IMR-90 (cell line): ENCODE results near the gene SURF4. TPM values are rescaled to one million over a fixed set of nuclear protein-coding genes. Genes with fewer than 3 reads are reported as not detected.

Experiments used
- ATAC-seq: fragments of 200-7000 bp; cut with Tn5 transposase; 2 replicates; pipeline ENCODE4 v1.9.1; 2020; ENCODE audit warnings: low read depth, mild to moderate bottlenecking, moderate library complexity
- BruUV-seq: library from RNA; stranded (reverse); fragments of 400-500 nt; replicated peaks from 2 replicates; lab custom pipeline; 2021; lab: Mats Ljungman, UMichigan
- CTCF ChIA-PET: fragments of 300-600 bp; formaldehyde crosslinking; extraction: SDS; loops from one replicate; lab custom pipeline; 2021; ENCODE audit warnings: antibody characterized with exemption; lab: Yijun Ruan, JAX
- POLR2A ChIA-PET: fragments of 300-600 bp; sonication (Branson Sonifier 250); formaldehyde crosslinking; loops from one replicate; lab custom pipeline; 2022; ENCODE audit warnings: antibody characterized with exemption; ENCODE audit not compliant: unreplicated experiment; lab: Charles Lee
- DNase-seq: peaks from one replicate; pipeline ENCODE4 v3.0.0; 2013
- H2AFZ ChIP-seq: replicated peaks from 2 replicates; pipeline ENCODE3; 2013; ENCODE audit warnings: low read length, mild to moderate bottlenecking; ENCODE audit not compliant: poor library complexity
- H2AK5ac ChIP-seq: 2 replicates; pipeline ENCODE4 v1.6.1; 2013; ENCODE audit warnings: low read depth, low read length, inconsistent platforms
- H2AK9ac ChIP-seq: replicated peaks from 2 replicates; pipeline ENCODE3; 2013; ENCODE audit warnings: mild to moderate bottlenecking, low read depth, low read length, moderate library complexity; ENCODE audit not compliant: poor library complexity
- H2BK120ac ChIP-seq: 2 replicates; pipeline ENCODE4 v1.6.1; 2013; ENCODE audit warnings: low read depth, low read length, inconsistent platforms
- H2BK15ac ChIP-seq: 3 replicates; pipeline ENCODE4 v1.6.1; 2013; ENCODE audit warnings: low read depth, low read length, inconsistent platforms
- H2BK20ac ChIP-seq: 2 replicates; pipeline ENCODE4 v1.6.1; 2013; ENCODE audit warnings: low read depth, mild to moderate bottlenecking, inconsistent platforms, low read length, moderate library complexity
- H2BK5ac ChIP-seq: 2 replicates; pipeline ENCODE4 v1.6.1; 2013; ENCODE audit warnings: mild to moderate bottlenecking, low read depth, low read length, inconsistent platforms; ENCODE audit not compliant: poor library complexity, severe bottlenecking
- H3K14ac ChIP-seq: replicated peaks from 2 replicates; pipeline ENCODE4 v1.6.1; 2013; ENCODE audit warnings: low read depth, low read length, inconsistent platforms
- H3K18ac ChIP-seq: 2 replicates; pipeline ENCODE4 v1.6.1; 2013; ENCODE audit warnings: low read depth, low read length, control low read depth
- H3K23ac ChIP-seq: 2 replicates; pipeline ENCODE4 v1.6.1; 2013; ENCODE audit warnings: low read depth, low read length, inconsistent platforms
- H3K27ac ChIP-seq: 2 replicates; pipeline ENCODE4 v1.5.1; 2013; ENCODE audit warnings: mild to moderate bottlenecking, control low read depth, low read length; ENCODE audit not compliant: insufficient read depth
- H3K27me3 ChIP-seq: 2 replicates; pipeline ENCODE4 v1.6.1; 2013; ENCODE audit warnings: low read length; ENCODE audit not compliant: control insufficient read depth, insufficient read depth
- H3K36me3 ChIP-seq: 2 replicates; pipeline ENCODE4 v1.6.1; 2013; ENCODE audit warnings: low read length, mixed read lengths; ENCODE audit not compliant: control insufficient read depth, insufficient read depth
- H3K4ac ChIP-seq: 2 replicates; pipeline ENCODE4 v1.6.1; 2013; ENCODE audit warnings: low read depth, low read length, inconsistent platforms
- H3K4me1 ChIP-seq: 2 replicates; pipeline ENCODE4 v1.6.1; 2013; ENCODE audit warnings: low read length, mixed read lengths; ENCODE audit not compliant: control insufficient read depth, insufficient read depth
- H3K4me2 ChIP-seq: 2 replicates; pipeline ENCODE4 v1.6.1; 2013; ENCODE audit warnings: low read depth, mild to moderate bottlenecking, control low read depth, low read length, moderate library complexity
- H3K4me3 ChIP-seq: 2 replicates; pipeline ENCODE4 v1.5.1; 2013; ENCODE audit warnings: low read depth, mild to moderate bottlenecking, control low read depth, low read length, moderate library complexity; ENCODE audit not compliant: insufficient read depth
- H3K56ac ChIP-seq: 2 replicates; pipeline ENCODE4 v1.6.1; 2013; ENCODE audit warnings: low read length, inconsistent platforms; ENCODE audit not compliant: insufficient read depth; ENCODE audit errors: extremely low read depth
- H3K79me1 ChIP-seq, 2 experiments: 2 replicates each; pipeline ENCODE4 v1.6.1; 2013; ENCODE audit warnings: low read length in 2 of 2, inconsistent platforms in 1 of 2, low read depth in 1 of 2
- H3K9ac ChIP-seq: 2 replicates; pipeline ENCODE4 v1.6.1; 2013; ENCODE audit warnings: low read depth, low read length, control low read depth
- H3K9me1 ChIP-seq: 2 replicates; pipeline ENCODE4 v1.6.1; 2013; ENCODE audit warnings: low read length, inconsistent platforms; ENCODE audit not compliant: insufficient read depth
- H3K9me3 ChIP-seq: 2 replicates; pipeline ENCODE4 v1.6.1; 2013; ENCODE audit warnings: low read length; ENCODE audit not compliant: control insufficient read depth, insufficient read depth
- H4K20me1 ChIP-seq: 2 replicates; pipeline ENCODE4 v1.6.1; 2013; ENCODE audit warnings: low read length, inconsistent platforms; ENCODE audit not compliant: insufficient read depth
- H4K5ac ChIP-seq: 2 replicates; pipeline ENCODE4 v1.6.1; 2013; ENCODE audit warnings: mild to moderate bottlenecking, low read depth, low read length, control low read depth
- H4K8ac ChIP-seq, 2 experiments: 2 replicates each; pipeline ENCODE4 v1.6.1; 2013; ENCODE audit warnings: low read depth in 2 of 2, low read length in 2 of 2, control low read depth in 1 of 2, inconsistent platforms in 1 of 2
- H4K91ac ChIP-seq: 2 replicates; pipeline ENCODE4 v1.6.1; 2013; ENCODE audit warnings: low read depth, low read length, inconsistent platforms; ENCODE audit not compliant: insufficient read depth
- BHLHE40 ChIP-seq: fragments of 150-350 bp; IDR thresholded peaks from 2 replicates; pipeline ENCODE4 v1.6.1; 2016; ENCODE audit warnings: mild to moderate bottlenecking, low read depth, low read length
- CEBPB ChIP-seq: IDR thresholded peaks from 2 replicates; pipeline ENCODE4 v1.6.1; 2012; ENCODE audit warnings: low read depth, low read length, improper control_type of control experiment
- CHD1 ChIP-seq: IDR thresholded peaks from 2 replicates; pipeline ENCODE4 v1.6.1; 2012; ENCODE audit warnings: low read depth, low read length, improper control_type of control experiment
- CTCF ChIP-seq: conservative IDR thresholded peaks from 2 replicates; pipeline ENCODE4 v1.5.1; 2012; ENCODE audit warnings: mild to moderate bottlenecking, low read depth, low read length, improper control_type of control experiment
- FOS ChIP-seq: fragments of 150-350 bp; IDR thresholded peaks from 2 replicates; pipeline ENCODE4 v1.6.1; 2016; ENCODE audit warnings: low read depth, low read length
- MAFK ChIP-seq: IDR thresholded peaks from 2 replicates; pipeline ENCODE4 v1.6.1; 2012; ENCODE audit warnings: low read depth, low read length, improper control_type of control experiment
- MAZ ChIP-seq: IDR thresholded peaks from 2 replicates; pipeline ENCODE4 v1.6.1; 2012; ENCODE audit warnings: low read depth, mild to moderate bottlenecking, low read length, improper control_type of control experiment, moderate library complexity, borderline replicate concordance
- MXI1 ChIP-seq: IDR thresholded peaks from 2 replicates; pipeline ENCODE4 v1.6.1; 2012; ENCODE audit warnings: low read depth, mild to moderate bottlenecking, low read length, moderate library complexity, borderline replicate concordance
- NFE2L2 ChIP-seq: fragments of 150-350 bp; IDR thresholded peaks from 2 replicates; pipeline ENCODE4 v1.6.1; 2016; ENCODE audit warnings: low read depth, mild to moderate bottlenecking, low read length
- POLR2A ChIP-seq: IDR thresholded peaks from 2 replicates; pipeline ENCODE4 v1.6.1; 2012; ENCODE audit warnings: mild to moderate bottlenecking, low read depth, low read length
- RAD21 ChIP-seq: IDR thresholded peaks from 2 replicates; pipeline ENCODE4 v1.6.1; 2012; ENCODE audit warnings: low read length, improper control_type of control experiment
- RCOR1 ChIP-seq: IDR thresholded peaks from 2 replicates; pipeline ENCODE4 v1.6.1; 2012; ENCODE audit warnings: mild to moderate bottlenecking, low read length, improper control_type of control experiment; ENCODE audit not compliant: insufficient replicate concordance
- RFX5 ChIP-seq: IDR thresholded peaks from 2 replicates; pipeline ENCODE4 v1.8.0; 2012; ENCODE audit warnings: low read depth, mild to moderate bottlenecking, low read length, moderate library complexity
- SMC3 ChIP-seq: fragments of 150-350 bp; IDR thresholded peaks from 2 replicates; pipeline ENCODE4 v1.6.1; 2016; ENCODE audit warnings: low read depth, mild to moderate bottlenecking, antibody characterized with exemption, low read length, moderate library complexity
- USF2 ChIP-seq: fragments of 150-350 bp; IDR thresholded peaks from 2 replicates; pipeline ENCODE4 v1.6.1; 2017; ENCODE audit warnings: mild to moderate bottlenecking, antibody characterized with exemption, low read length, low read depth
- WGBS, 2 experiments: methylation state at CpG; one replicate each; pipeline versions ENCODE4 v1.1.5 to v1.1.7; 2013; ENCODE audit warnings: missing lambda C conversion rate in 2 of 2; ENCODE audit not compliant: insufficient read length in 1 of 2; ENCODE audit errors: extremely low coverage in 2 of 2; 5-methylcytosine and 5-hydroxymethylcytosine counted together
- dilution Hi-C: fragments of 300-500 bp; cut with HindIII; formaldehyde crosslinking; loops from one replicate; pipeline ENCODE4 v1.14.3; 2018; ENCODE audit warnings: low sequenced_read_pairs; ENCODE audit not compliant: unreplicated experiment
- in situ Hi-C: fragments of 300-500 bp; cut with MboI; formaldehyde crosslinking; loops from 3 replicates; pipeline ENCODE4 v1.14.3; 2019; ENCODE audit warnings: low sequenced_read_pairs, inconsistent platforms, mixed read lengths
- intact Hi-C: fragments of 100-400 bp; cut with micrococcal nuclease; formaldehyde crosslinking; loops from 2 replicates; pipeline ENCODE4 v1.10.0; 2022
- polyA plus RNA-seq, 3 experiments: library from polyadenylated mRNA; depleted of rRNA; stranded (reverse); fragments of >200 nt; gene quantifications; 2 replicates each; pipeline ENCODE4 v1.2.3, GENCODE V29; 2012; ENCODE audit warnings: low replicate concordance in 1 of 3
- total RNA-seq: library from RNA; depleted of rRNA; stranded (reverse); fragments of >200 nt; gene quantifications from 2 replicates; pipeline ENCODE4 v1.2.3, GENCODE V29; 2012
- TF ChIP-seq, protein P1 (sequence below): fragments of 150-350 bp; IDR thresholded peaks from 2 replicates; pipeline ENCODE4 v1.6.1; 2016; ENCODE audit warnings: low read depth, mild to moderate bottlenecking, low read length, moderate library complexity, borderline replicate concordance

The SURF4 gene
- total and polyA plus RNA-seq, 2 of the 4 experiments (the other 2 are of a cell fraction) = 307 to 532 TPM

GRCh38 chr9:133386338-133386737, 10.5 kb upstream of the SURF4 start:
- DNase-seq (no peak), ATAC-seq (no peak)
- Histone ChIP-seq H3K4me3 (no peak overlapping the region), H2BK15ac (no peak overlapping the region), H4K20me1 (no peaks in the 10 kb centered on the region; the same call in 1 of the 2 replicates), H2BK120ac (no peak overlapping the region), H2BK20ac (no peak overlapping the region), H4K5ac (no peak overlapping the region), H3K56ac (no peak overlapping the region), H4K8ac (no peak overlapping the region), H3K27me3 (peaks cover 5% of the 10 kb centered on the region; the same call in 1 of the 2 replicates), H3K18ac (no peak overlapping the region), H2AK9ac (no peak overlapping the region), H3K9me3 (no peaks in the 10 kb centered on the region), H3K4me2 (no peak overlapping the region), H3K4me1 (no peaks in the 10 kb centered on the region), H2AK5ac (no peak overlapping the region), H3K79me1 (no peaks in the 10 kb centered on the region), H3K36me3 (no peaks in the 10 kb centered on the region), H3K9me1 (no peaks in the 10 kb centered on the region), H4K91ac (no peak overlapping the region), H3K23ac (no peak overlapping the region), H3K27ac (no peak overlapping the region), H3K14ac (no peak overlapping the region), H3K4ac (no peak overlapping the region), H3K9ac (no peak overlapping the region), H2AFZ (no peak overlapping the region), H2BK5ac (no peak overlapping the region)
- CTCF ChIA-PET = no interaction called here
- dilution Hi-C loops = no loop called here
- intact Hi-C loops = no loop called here
- no TSS peak for BruUV-seq
- 62% methylated on average over 4 of the region's 13 CpGs; no CpG with 5 or more reads in 1 of the 2 experiments for WGBS, 2 experiments
- in situ Hi-C loops = no loop called here
- TF ChIP-seq CEBPB (no peak), CTCF (no peak), NFE2L2 (no peak), MXI1 (no peak), RCOR1 (no peak), MAZ (no peak), RAD21 (no peak), MAFK (no peak), RFX5 (no peak), BHLHE40 (no peak), CHD1 (no peak), POLR2A (no peak), SMC3 (no peak), FOS (no peak), USF2 (no peak)
- TF ChIP-seq, protein P1, sequence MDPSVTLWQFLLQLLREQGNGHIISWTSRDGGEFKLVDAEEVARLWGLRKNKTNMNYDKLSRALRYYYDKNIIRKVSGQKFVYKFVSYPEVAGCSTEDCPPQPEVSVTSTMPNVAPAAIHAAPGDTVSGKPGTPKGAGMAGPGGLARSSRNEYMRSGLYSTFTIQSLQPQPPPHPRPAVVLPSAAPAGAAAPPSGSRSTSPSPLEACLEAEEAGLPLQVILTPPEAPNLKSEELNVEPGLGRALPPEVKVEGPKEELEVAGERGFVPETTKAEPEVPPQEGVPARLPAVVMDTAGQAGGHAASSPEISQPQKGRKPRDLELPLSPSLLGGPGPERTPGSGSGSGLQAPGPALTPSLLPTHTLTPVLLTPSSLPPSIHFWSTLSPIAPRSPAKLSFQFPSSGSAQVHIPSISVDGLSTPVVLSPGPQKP = no peak
- POLR2A ChIA-PET = no interaction called here
